AG04450 (cell line): ENCODE measurements around the gene C2CD2. TPM values are rescaled to one million over a fixed set of nuclear protein-coding genes. Genes with fewer than 3 reads are reported as not detected.

Source experiments
- CTCF ChIA-PET: fragments of 300-600, 350-600 bp; formaldehyde crosslinking; extraction: SDS; loops from one replicate; lab custom pipeline; 2022; ENCODE audit warnings: antibody characterized with exemption, inconsistent platforms; lab: Charles Lee
- POLR2A ChIA-PET: fragments of 350-600 bp; formaldehyde crosslinking; extraction: SDS; loops from one replicate; lab custom pipeline; 2021; ENCODE audit warnings: antibody characterized with exemption, inconsistent platforms; lab: Yijun Ruan, JAX
- DNase-seq: peaks from one replicate; pipeline ENCODE4 v3.0.0-alpha.2; 2011; ENCODE audit warnings: low read depth, low spot score
- H3K27ac ChIP-seq: one replicate; pipeline ENCODE4 v1.5.1; 2012; ENCODE audit warnings: low read depth, low read length, control low read depth
- H3K27me3 ChIP-seq: one replicate; pipeline ENCODE4 v1.6.0; 2012; ENCODE audit warnings: low read length; ENCODE audit not compliant: control insufficient read depth, insufficient read depth
- H3K4me3 ChIP-seq: 2 replicates; pipeline ENCODE4 v1.5.1; 2011; ENCODE audit warnings: mild to moderate bottlenecking, low read depth, low read length, control low read depth
- H3K9me3 ChIP-seq: 2 replicates; pipeline ENCODE4 v1.5.1; 2012; ENCODE audit warnings: low read length; ENCODE audit not compliant: control insufficient read depth, insufficient read depth
- CTCF ChIP-seq: IDR thresholded peaks from 2 replicates; pipeline ENCODE4 v1.5.1; 2011; ENCODE audit warnings: low read depth, low read length, control low read depth, inconsistent platforms
- polyA plus RNA-seq: library from polyadenylated mRNA; depleted of rRNA; stranded (reverse); fragments of >200 nt; gene quantifications from 2 replicates; pipeline ENCODE4 v1.2.3, GENCODE V29; 2011

Gene C2CD2
- polyA plus RNA-seq, 1 experiment: 25.4 TPM

DNA sequence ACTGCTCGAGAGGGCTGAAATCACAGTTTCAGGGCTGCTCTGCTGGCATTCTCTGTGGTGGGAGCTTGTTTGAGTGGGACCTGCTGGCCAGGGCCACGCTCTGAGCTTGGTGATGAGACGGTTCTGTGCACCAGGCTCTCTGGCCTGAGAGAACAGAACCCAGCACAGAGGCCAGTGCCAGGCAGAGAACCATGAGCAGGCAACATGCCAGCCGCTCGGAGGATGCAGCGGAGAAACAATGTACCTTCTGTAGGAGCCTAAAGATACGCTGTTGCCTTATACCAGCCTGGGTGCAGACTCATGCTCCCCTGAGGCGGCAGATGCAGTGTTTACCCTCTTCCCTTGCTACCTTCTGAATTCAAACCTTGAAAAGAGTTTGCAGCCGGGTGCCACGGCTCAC lies 10.0 kb downstream of the C2CD2 start:
- no peak overlapping the region for H3K4me3 ChIP-seq

DNA sequence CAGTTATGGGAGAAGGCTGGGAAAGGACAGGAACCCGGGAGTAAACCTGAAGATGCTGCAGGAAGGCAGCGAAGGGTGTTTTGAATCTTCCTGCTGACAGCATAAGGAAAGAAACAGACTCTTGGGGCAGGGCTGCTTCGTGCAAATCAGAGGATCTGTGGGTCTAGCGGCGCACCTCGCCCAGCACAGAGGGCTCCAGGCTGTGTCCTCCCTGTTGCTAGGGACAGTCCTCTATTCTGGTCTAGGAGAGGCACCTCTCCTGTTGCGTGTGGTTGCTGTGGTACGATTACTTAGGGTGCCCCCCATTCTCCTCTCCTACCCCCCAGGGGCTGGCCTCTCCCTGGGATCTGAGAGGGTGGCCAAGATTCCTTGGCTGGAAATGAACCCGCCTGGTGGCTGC lies 11.4 kb downstream of the C2CD2 start:
- no peak for TF ChIP-seq CTCF
- H3K4me3 ChIP-seq: no peak overlapping the region
- ChIA-PET CTCF (interaction anchor here (0.6 kb wide), 1 partner anchor 11 kb away, joined by 3 read pairs; no protein-coding TSS in a partner anchor), POLR2A (no interaction called here)
- DNase-seq: no peak
- no peaks in the 10 kb centered on the region for H3K9me3 ChIP-seq
- no peak overlapping the region for H3K27ac ChIP-seq
- H3K27me3 ChIP-seq: no peaks in the 10 kb centered on the region

More for the DNA sequence above, 10.0 kb downstream of the C2CD2 start:
- TF ChIP-seq CTCF: no peak
- Histone ChIP-seq H3K27me3 (no peaks in the 10 kb centered on the region), H3K9me3 (no peaks in the 10 kb centered on the region), H3K27ac (no peak overlapping the region)
- POLR2A ChIA-PET: no interaction called here
- DNase-seq: no peak
- CTCF ChIA-PET: no interaction called here

GRCh38 chr21:41941941-41942340 lies 11.9 kb downstream of the C2CD2 start:
- Histone ChIP-seq H3K27ac (no peak overlapping the region), H3K27me3 (no peaks in the 10 kb centered on the region), H3K9me3 (no peaks in the 10 kb centered on the region), H3K4me3 (no peak overlapping the region)
- no peak for TF ChIP-seq CTCF
- POLR2A ChIA-PET: no interaction called here
- DNase-seq: no peak
- CTCF ChIA-PET: interaction anchor here (0.6 to 1.3 kb wide), 2 partner anchors 10 to 11 kb away, joined by 3 read pairs; no protein-coding TSS in a partner anchor

DNA sequence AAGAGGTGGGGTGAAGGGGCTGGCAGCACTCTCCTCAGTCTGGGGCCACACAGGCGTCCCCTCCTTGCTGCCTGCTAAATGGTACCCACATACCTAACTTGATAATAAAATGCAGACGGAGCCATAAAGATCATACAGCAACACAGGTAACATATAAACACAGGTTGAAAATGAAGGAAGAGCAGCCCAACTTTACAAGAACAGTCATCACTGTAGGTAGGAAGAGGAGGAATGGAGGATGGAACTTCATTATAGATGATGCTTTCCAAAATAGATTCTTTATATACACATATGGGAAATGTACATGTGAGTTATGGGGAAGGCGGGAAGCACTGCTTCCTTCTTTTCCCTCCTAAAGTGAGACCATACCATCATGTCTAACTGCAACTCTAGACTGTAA lies 13.4 kb downstream of the C2CD2 start:
- ChIA-PET POLR2A (no interaction called here), CTCF (no interaction called here)
- Histone ChIP-seq H3K4me3 (no peak overlapping the region), H3K27me3 (no peaks in the 10 kb centered on the region), H3K27ac (no peak overlapping the region), H3K9me3 (no peaks in the 10 kb centered on the region)
- DNase-seq: no peak
- no peak for TF ChIP-seq CTCF

DNA sequence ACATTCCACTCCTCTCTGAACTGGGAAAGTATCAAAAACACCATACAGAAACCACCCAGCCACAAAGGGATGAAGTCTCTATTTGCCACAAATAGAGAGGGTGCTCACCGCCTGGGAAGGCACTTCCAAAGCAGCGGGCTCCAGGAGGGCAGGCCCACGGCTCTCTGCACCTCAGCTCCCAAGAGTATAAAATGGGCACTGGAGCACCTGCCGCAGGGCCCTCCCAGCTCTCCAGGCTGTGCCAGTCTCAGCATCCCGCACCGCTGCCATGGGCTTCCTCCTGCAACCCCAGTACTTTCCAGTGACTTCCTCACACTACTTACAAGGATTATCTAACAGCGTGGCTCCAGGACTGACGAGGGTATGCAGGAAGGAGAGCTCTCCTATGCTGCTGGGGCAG lies 14.4 kb downstream of the C2CD2 start:
- H3K9me3 ChIP-seq: no peaks in the 10 kb centered on the region
- ChIA-PET POLR2A (no interaction called here), CTCF (no interaction called here)
- no peak for DNase-seq
- no peak overlapping the region for H3K4me3 ChIP-seq
- no peaks in the 10 kb centered on the region for H3K27me3 ChIP-seq
- H3K27ac ChIP-seq: no peak overlapping the region
- no peak for TF ChIP-seq CTCF
